GM18526 (cell line): ENCODE results near the gene SLC9C1.

ENCODE experiments used
- POLR2A ChIP-seq: IDR thresholded peaks from 3 replicates; pipeline ENCODE4 v1.6.1; 2011; ENCODE audit not compliant: insufficient read length; ENCODE audit errors: extremely low read depth

SLC9C1 gene

GRCh38 chr3:112320691-112321090, 26.7 kb upstream of the SLC9C1 start:
- no peak for TF ChIP-seq POLR2A

DNA sequence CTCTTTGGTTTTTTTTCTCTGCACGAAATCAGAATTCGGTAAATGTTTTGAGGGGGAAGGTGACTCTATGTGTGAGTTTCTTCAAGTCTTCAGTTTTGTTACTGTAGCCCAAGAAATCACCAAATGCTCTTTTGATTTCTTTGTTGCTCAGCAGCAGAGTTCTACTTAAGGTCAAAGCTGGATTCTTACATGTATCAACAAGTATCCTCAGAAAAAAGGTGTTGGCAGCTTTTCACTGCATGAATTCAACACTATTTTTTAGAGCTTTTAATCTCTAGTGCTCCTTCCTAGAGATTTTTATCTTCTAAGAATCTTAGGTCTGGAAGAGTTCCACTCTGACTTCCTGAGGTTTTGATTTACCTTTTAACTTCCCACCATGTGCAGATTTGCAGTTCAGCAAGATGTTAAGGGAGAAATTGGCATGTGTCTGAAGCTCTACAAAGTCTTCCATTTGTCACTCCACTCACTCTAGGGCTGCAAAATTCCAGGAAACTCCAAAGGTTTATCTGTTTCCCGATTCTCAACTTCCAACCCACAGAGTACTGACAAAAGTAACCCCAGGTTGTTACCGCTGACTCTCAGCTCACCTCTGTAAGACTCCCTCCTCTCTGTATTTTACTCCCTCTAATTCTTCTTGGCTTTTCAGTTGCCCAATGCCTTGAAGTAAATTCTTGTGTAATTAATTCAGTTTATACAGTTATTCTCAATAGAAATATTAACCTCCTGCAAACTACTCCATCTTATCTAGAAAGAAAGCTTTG, 25.7 kb upstream of the SLC9C1 start:
- TF ChIP-seq POLR2A: no peak

- no peak for TF ChIP-seq POLR2A
Measured at GRCh38 chr3:112315791-112316190, 21.8 kb upstream of the SLC9C1 start.

- TF ChIP-seq POLR2A: no peak
Measured at GRCh38 chr3:112314649-112315048, 20.6 kb upstream of the SLC9C1 start.

DNA sequence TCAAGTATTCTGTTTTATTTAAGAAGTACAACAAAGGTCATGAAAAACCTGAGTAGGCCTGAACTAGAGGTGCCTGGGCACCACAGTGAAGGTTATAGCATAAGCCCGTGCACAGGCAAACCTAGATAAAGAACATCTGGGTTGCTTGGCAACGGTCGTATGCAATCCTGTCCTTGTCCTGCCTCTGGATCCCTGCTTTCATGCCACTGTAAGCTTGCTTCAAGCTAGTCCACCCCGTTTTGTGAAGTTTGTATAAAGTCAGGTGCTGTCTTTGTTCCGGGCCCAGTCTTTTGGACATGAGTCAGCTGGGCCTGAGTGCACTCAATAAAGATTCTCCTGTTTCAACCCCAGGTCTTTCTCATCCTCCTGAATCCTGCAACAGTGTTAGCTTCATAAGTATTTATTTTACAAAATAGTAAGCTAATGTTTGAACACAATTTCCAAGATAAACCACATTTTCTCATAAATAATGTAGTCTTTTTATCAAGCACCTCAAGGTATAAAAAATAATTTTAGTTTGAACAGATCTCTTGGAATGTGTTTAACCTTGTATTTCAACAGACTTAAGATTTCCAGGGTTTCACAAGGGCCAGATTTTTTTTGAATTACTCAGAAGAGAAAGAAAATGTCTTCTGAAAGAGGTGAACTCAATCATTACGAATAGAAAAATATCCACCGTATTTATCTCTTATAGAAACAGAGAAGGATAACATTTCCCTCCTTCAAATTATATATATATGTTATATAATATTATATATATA, 14.3 kb upstream of the SLC9C1 start:
- TF ChIP-seq POLR2A: no peak

- TF ChIP-seq POLR2A: no peak
Measured at GRCh38 chr3:112307557-112307956, 13.5 kb upstream of the SLC9C1 start.

GRCh38 chr3:112306825-112307224, 12.8 kb upstream of the SLC9C1 start:
- no peak for TF ChIP-seq POLR2A

DNA sequence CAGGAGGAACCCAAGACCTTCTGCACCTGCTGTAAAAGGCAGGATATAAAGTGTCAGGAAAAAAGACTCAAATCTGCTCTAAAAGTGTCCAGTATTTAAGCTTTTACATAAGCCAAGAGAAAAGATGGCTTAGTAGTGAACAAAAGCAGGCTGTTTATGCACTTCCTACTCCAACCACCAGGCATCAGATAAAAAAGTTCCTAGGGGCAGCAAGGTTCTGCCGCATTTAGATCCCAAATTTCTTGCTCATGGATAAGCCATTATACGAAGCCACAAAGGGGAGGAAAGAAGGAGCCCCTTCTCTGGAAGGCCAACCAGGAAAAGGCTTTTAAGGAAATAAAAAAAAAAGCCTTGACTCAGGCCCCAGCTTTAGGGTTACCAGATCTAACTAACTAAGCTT, 10.6 kb upstream of the SLC9C1 start:
- no peak for TF ChIP-seq POLR2A

DNA sequence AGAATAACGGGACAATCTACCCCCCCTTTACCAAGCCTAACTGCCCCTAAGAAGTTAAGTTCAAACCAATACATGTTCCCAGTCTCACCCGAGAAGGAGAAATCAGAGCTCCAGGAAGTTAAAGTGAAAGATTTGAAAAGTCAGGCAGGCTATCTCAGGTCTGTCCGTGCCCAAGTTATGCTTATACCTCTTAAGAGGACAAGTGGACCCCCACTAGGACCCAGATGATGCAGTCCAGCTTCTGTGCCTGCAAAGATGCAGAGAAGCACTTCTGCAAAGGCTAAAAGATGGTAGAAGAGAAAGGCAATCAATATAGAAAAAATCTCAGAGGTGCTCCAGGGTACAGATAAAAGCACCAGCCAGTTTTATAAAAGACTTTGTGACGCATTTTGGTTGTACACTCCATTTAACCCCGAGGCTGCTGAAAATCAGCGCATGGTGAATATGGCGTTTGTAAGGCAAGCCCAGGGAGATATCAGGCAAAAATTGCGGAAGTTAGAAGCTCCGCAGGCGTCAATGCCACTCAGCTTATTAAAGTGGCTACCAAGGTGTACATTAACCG, 9.8 kb upstream of the SLC9C1 start:
- TF ChIP-seq POLR2A: no peak

DNA sequence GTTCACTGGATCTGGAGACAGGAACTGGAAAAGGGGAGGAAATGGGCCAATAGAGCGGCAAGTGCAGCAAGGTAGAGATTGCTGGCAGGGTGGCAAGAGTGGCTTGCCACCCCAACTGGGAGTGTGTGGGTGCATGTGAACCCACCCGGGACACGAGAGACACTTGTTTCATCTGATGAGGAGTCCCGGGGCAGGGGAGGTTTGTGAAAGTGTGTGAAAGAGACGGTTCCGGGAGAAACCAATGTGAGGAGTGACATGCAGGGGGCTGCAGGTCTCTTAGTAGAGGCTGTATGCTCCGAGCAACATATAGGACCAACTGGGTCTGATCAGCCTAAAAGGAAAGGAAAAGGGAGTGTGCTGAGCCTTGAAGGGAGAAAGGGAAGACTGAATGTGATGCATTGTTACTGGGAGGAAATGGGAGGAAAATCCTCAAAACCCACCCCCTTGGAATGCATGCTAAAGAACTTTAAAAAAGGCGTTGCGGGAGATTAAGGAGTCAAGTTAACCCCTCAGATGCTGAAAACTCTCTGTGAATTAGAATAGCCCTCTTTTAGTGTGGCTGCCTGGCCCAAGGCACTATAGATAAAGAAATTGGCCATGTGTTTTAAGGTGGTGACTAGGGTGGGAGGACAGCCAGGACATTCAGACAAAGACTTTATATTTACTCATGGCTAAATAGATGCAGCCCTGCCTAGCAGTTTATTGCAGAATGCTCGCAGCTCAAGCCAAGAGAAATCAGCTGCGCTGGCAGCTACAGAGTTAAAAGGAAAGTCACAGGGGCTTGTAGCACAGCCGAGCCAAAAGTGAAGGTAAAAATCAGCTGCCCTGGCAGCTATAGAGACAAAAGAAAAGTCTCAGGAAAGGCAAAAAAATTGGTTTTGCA, 9.1 kb upstream of the SLC9C1 start:
- no peak for TF ChIP-seq POLR2A

DNA sequence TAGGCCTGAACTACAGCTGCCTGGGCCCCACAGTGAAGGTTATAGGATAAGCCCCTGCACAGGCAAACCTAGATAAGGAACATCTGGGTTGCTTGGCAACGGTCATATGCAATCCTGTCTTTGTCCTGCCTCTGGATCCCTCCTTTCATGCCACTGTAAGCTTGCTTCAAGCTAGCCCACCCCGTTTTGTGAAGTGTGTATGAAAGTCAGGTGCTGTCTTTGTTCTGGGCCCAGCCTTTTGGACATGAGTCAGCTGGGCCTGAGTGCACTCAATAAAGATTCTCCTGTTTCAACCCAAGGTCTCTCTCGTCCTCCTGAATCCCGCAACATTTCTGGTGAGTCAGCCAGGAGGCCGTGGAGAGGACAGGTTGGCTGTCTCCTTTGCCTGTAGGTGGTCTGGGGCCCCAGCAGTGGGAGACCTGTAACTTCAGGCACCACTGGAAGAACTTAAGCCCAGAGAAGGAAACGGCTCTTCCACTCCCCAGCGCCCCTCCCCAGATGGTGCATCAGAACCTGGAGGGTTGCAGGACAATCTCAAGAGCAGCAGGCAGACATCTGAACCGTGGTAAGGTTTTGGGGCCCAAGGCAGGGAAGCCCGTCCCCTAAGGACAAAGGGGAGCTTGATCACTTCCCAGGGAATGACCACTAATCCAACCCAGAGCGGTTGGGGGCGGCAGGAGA, 8.3 kb upstream of the SLC9C1 start:
- TF ChIP-seq POLR2A: no peak

- no peak for TF ChIP-seq POLR2A
Measured at GRCh38 chr3:112298781-112299180, 4.8 kb upstream of the SLC9C1 start.

- TF ChIP-seq POLR2A: no peak
Measured at GRCh38 chr3:112297714-112298113, 3.7 kb upstream of the SLC9C1 start.

DNA sequence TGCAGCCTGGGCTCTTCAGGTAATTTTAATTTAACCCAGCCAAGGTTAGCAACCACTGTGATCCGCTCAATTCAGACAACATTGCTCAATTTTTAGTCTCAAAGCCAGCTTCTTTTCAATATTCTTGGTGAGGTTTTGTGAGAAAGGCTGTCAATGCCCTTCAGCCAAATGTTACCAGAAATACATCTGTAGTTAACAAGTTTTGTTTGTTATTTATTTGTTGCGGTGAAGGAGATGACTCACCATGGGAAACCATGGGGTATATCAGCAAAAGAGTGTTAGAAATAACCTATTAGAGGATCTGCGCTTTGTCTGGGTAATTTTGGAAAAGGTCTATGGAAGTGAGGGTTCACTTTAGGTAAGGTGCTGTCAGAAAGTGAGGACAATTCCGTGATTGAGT, 5.0 kb downstream of the SLC9C1 start:
- TF ChIP-seq POLR2A: no peak

GRCh38 chr3:112280266-112280665, 13.8 kb downstream of the SLC9C1 start:
- TF ChIP-seq POLR2A: no peak
